ENCODE data around the gene STMN3. TPM values are rescaled to one million over a fixed set of nuclear protein-coding genes. Genes with fewer than 3 reads are reported as not detected.

Gene STMN3
- total and polyA plus RNA-seq, 10 of the 15 experiments (the other 5 are each of a cell fraction or from before 2014, with no cell fraction given), result 0.09 to 3.6 (median 1.4) TPM; not detected in 1

DNA sequence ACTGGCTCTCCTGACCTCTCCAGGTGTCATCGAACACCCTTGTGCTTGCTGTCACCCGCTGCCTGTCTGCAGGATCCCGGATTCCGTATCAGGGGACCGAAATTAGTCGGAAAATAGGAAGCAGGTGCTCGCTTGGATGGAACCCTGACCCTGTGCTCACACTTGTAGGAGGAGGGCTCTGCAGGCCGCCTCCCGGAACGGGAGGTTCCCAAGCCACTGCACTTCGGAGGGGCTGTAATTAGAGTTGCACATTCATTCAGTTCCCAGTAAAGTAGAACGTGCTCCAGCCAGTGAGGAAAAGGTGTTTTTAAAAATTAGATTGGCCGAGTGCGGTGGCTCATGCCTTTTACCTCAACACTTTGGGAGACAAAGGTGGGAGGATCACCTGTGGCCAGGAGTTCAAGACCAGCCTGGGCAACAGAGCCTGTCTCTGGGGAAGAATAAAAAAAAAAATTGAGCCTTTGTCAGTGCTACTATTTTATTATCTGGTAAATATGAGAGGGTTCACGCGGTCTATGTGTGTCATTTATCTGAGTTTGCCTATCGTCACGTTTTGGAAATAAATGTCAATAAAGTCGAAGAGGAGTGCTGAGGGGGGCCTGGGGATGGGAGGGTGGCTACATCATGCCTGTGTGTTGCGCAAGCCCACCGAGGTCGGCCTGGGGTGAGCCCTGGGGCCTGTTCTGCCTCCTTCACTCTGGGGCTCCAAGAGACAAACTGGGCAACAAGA lies 24.8 kb downstream of the STMN3 start (continued):
- peak; percentile 98 for TF ChIP-seq MXI1 (IDR thresholded peaks at IDR 0.05; ENCODE audit: low read depth, low read length)
- TF ChIP-seq ZNF24 (IDR thresholded peaks at IDR 0.05), result no peak
- peak; percentile 55 for TF ChIP-seq MYC (IDR thresholded peaks at IDR 0.05; ENCODE audit: insufficient read depth, insufficient read length, insufficient replicate concordance, low read length, severe bottlenecking)
- 0 out of 2 replicates have a peak, but pooled peaks have one; percentile 59 for TF ChIP-seq GATAD2B (conservative IDR thresholded peaks at IDR 0.05; ENCODE audit: low read depth)
- TF ChIP-seq, protein P1, sequence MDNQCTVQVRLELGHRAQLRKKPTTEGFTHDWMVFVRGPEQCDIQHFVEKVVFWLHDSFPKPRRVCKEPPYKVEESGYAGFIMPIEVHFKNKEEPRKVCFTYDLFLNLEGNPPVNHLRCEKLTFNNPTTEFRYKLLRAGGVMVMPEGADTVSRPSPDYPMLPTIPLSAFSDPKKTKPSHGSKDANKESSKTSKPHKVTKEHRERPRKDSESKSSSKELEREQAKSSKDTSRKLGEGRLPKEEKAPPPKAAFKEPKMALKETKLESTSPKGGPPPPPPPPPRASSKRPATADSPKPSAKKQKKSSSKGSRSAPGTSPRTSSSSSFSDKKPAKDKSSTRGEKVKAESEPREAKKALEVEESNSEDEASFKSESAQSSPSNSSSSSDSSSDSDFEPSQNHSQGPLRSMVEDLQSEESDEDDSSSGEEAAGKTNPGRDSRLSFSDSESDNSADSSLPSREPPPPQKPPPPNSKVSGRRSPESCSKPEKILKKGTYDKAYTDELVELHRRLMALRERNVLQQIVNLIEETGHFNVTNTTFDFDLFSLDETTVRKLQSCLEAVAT (IDR thresholded peaks at IDR 0.05), result peak; percentile 55
- TF ChIP-seq TBL1XR1 (IDR thresholded peaks at IDR 0.05; ENCODE audit: low read depth, low read length), result 0 out of 2 replicates have a peak, but pooled peaks have one; percentile 53
- TF ChIP-seq WRNIP1 (IDR thresholded peaks at IDR 0.05; ENCODE audit: borderline replicate concordance, low read depth, low read length), result peak; percentile 97; the same call in 1 of the 2 replicates
- TF ChIP-seq ZNF274 (IDR thresholded peaks at IDR 0.05; ENCODE audit: insufficient read depth, insufficient read length), result no peak
- TF ChIP-seq TCF12 (IDR thresholded peaks at IDR 0.05; ENCODE audit: low read depth, low read length), result 0 out of 2 replicates have a peak, but pooled peaks have one; percentile 54
- 0 out of 2 replicates have a peak, but pooled peaks have one; percentile 16 for TF ChIP-seq ZSCAN29 (IDR thresholded peaks at IDR 0.05)
- TF ChIP-seq RUNX3 (IDR thresholded peaks at IDR 0.05; ENCODE audit: low read length), result peak; percentile 51
- TF ChIP-seq SREBF1 (IDR thresholded peaks at IDR 0.05; ENCODE audit: low read length), result no peak
- TF ChIP-seq NFXL1 (IDR thresholded peaks at IDR 0.05; ENCODE audit: borderline replicate concordance), result no peak
- TF ChIP-seq SMC3 (IDR thresholded peaks at IDR 0.05; ENCODE audit: borderline replicate concordance, low read length), result 0 out of 2 replicates have a peak, but pooled peaks have one; percentile 6
- TF ChIP-seq, protein P2, sequence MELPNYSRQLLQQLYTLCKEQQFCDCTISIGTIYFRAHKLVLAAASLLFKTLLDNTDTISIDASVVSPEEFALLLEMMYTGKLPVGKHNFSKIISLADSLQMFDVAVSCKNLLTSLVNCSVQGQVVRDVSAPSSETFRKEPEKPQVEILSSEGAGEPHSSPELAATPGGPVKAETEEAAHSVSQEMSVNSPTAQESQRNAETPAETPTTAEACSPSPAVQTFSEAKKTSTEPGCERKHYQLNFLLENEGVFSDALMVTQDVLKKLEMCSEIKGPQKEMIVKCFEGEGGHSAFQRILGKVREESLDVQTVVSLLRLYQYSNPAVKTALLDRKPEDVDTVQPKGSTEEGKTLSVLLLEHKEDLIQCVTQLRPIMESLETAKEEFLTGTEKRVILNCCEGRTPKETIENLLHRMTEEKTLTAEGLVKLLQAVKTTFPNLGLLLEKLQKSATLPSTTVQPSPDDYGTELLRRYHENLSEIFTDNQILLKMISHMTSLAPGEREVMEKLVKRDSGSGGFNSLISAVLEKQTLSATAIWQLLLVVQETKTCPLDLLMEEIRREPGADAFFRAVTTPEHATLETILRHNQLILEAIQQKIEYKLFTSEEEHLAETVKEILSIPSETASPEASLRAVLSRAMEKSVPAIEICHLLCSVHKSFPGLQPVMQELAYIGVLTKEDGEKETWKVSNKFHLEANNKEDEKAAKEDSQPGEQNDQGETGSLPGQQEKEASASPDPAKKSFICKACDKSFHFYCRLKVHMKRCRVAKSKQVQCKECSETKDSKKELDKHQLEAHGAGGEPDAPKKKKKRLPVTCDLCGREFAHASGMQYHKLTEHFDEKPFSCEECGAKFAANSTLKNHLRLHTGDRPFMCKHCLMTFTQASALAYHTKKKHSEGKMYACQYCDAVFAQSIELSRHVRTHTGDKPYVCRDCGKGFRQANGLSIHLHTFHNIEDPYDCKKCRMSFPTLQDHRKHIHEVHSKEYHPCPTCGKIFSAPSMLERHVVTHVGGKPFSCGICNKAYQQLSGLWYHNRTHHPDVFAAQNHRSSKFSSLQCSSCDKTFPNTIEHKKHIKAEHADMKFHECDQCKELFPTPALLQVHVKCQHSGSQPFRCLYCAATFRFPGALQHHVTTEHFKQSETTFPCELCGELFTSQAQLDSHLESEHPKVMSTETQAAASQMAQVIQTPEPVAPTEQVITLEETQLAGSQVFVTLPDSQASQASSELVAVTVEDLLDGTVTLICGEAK (IDR thresholded peaks at IDR 0.05; ENCODE audit: borderline replicate concordance), result peak; percentile 93
- peak; percentile 72 for TF ChIP-seq EED (IDR thresholded peaks at IDR 0.05; ENCODE audit: low read depth)
- peak; percentile 53; the same call in 1 of the 2 replicates for TF ChIP-seq POLR2AphosphoS5 (IDR thresholded peaks at IDR 0.05; ENCODE audit: low read length)
- TF ChIP-seq FOXK2 (IDR thresholded peaks at IDR 0.05), result peak; percentile 37; the same call in 1 of the 2 replicates
- TF ChIP-seq KDM1A (IDR thresholded peaks at IDR 0.05; ENCODE audit: borderline replicate concordance), result no peak
- no peak for TF ChIP-seq SMAD5 (IDR thresholded peaks at IDR 0.05; ENCODE audit: low read depth)
- peak; percentile 50 for TF ChIP-seq KLF5 (IDR thresholded peaks at IDR 0.05; ENCODE audit: partially characterized antibody)
- 0 out of 2 replicates have a peak, but pooled peaks have one; percentile 54 for TF ChIP-seq MTA3 (IDR thresholded peaks at IDR 0.05; ENCODE audit: borderline replicate concordance, low read length)
- TF ChIP-seq IKZF2 (IDR thresholded peaks at IDR 0.05), result peak; percentile 68 to 75
- TF ChIP-seq LARP7 (IDR thresholded peaks at IDR 0.05), result no peak
- no peak for TF ChIP-seq HDAC6 (IDR thresholded peaks at IDR 0.05; ENCODE audit: unreplicated experiment)
- TF ChIP-seq ZNF217 (IDR thresholded peaks at IDR 0.05), result no peak
- peak; percentile 91 for TF ChIP-seq NR2C1 (IDR thresholded peaks at IDR 0.05)
- TF ChIP-seq SP1 (IDR thresholded peaks at IDR 0.05; ENCODE audit: low read depth, low read length), result peak; percentile 37
- peak; percentile 77 for TF ChIP-seq IKZF1 (conservative IDR thresholded peaks at IDR 0.05)
